H9 (cell line): ENCODE results near the gene EFNA3. TPM values are rescaled to one million over a fixed set of nuclear protein-coding genes. Genes with fewer than 3 reads are reported as not detected.

Experiments used
- DNase-seq: peaks from one replicate; pipeline ENCODE4 v3.0.0-alpha.2; 2017
- H2AFZ ChIP-seq: one replicate; pipeline ENCODE4 v1.6.1; 2013; ENCODE audit warnings: mild to moderate bottlenecking, low read length, control low read depth, moderate library complexity
- H2AK5ac ChIP-seq: 2 replicates; pipeline ENCODE4 v1.6.1; 2013; ENCODE audit warnings: low read length, control low read depth, mixed read lengths; ENCODE audit not compliant: insufficient read length
- H2BK120ac ChIP-seq: one replicate; pipeline ENCODE4 v1.6.1; 2013; ENCODE audit warnings: low read depth, mild to moderate bottlenecking, low read length, control low read depth, inconsistent platforms; ENCODE audit not compliant: poor library complexity, severe bottlenecking
- H2BK12ac ChIP-seq: 2 replicates; pipeline ENCODE4 v1.6.1; 2013; ENCODE audit warnings: low read length, control low read depth, mixed read lengths, low read depth; ENCODE audit not compliant: insufficient read length
- H2BK15ac ChIP-seq: 2 replicates; pipeline ENCODE4 v1.6.1; 2013; ENCODE audit warnings: low read depth, low read length, control low read depth
- H2BK20ac ChIP-seq: one replicate; pipeline ENCODE4 v1.6.1; 2013; ENCODE audit warnings: low read depth, mild to moderate bottlenecking, low read length, control low read depth, inconsistent platforms; ENCODE audit not compliant: poor library complexity, severe bottlenecking
- H2BK5ac ChIP-seq: 2 replicates; pipeline ENCODE4 v1.6.1; 2013; ENCODE audit warnings: low read length, control low read depth, mixed read lengths; ENCODE audit not compliant: insufficient read length
- H3K14ac ChIP-seq: 2 replicates; pipeline ENCODE4 v1.6.1; 2013; ENCODE audit warnings: low read length, control low read depth; ENCODE audit not compliant: insufficient read depth
- H3K18ac ChIP-seq: 2 replicates; pipeline ENCODE4 v1.6.1; 2013; ENCODE audit warnings: low read depth, mild to moderate bottlenecking, mixed read lengths, low read length, control low read depth; ENCODE audit not compliant: insufficient read length
- H3K23ac ChIP-seq: 2 replicates; pipeline ENCODE4 v1.6.1; 2013; ENCODE audit warnings: low read length, control low read depth, mixed read lengths, low read depth; ENCODE audit not compliant: insufficient read length
- H3K23me2 ChIP-seq: 2 replicates; pipeline ENCODE4 v1.6.1; 2013; ENCODE audit warnings: low read depth, mild to moderate bottlenecking, mixed read lengths, low read length, control low read depth; ENCODE audit not compliant: insufficient read length, poor library complexity, severe bottlenecking
- H3K27ac ChIP-seq: 2 replicates; pipeline ENCODE4 v1.5.1; 2013; ENCODE audit warnings: low read length, control low read depth, mixed read lengths, low read depth; ENCODE audit not compliant: insufficient read length
- H3K27me3 ChIP-seq: 2 replicates; pipeline ENCODE4 v1.6.1; 2013; ENCODE audit warnings: low read length, control low read depth, inconsistent platforms; ENCODE audit not compliant: insufficient read depth
- H3K4ac ChIP-seq: 2 replicates; pipeline ENCODE4 v1.6.1; 2013; ENCODE audit warnings: low read depth, mild to moderate bottlenecking, control low read depth, inconsistent platforms, low read length, moderate library complexity
- H3K4me1 ChIP-seq: 2 replicates; pipeline ENCODE4 v1.6.1; 2013; ENCODE audit warnings: low read length, control low read depth, inconsistent platforms; ENCODE audit not compliant: insufficient read depth
- H3K4me2 ChIP-seq: 2 replicates; pipeline ENCODE4 v1.6.1; 2013; ENCODE audit warnings: low read length, control low read depth, mixed read lengths; ENCODE audit not compliant: insufficient read length, insufficient read depth
- H3K56ac ChIP-seq: 2 replicates; pipeline ENCODE4 v1.6.1; 2013; ENCODE audit warnings: low read depth, mild to moderate bottlenecking, mixed read lengths, low read length, control low read depth; ENCODE audit not compliant: insufficient read length
- H3K79me1 ChIP-seq: 2 replicates; pipeline ENCODE4 v1.6.1; 2013; ENCODE audit warnings: low read depth, mild to moderate bottlenecking, moderate library complexity, low read length, control low read depth, inconsistent platforms; ENCODE audit not compliant: insufficient read depth, poor library complexity, severe bottlenecking
- H3K79me2 ChIP-seq: 2 replicates; pipeline ENCODE4 v1.6.1; 2013; ENCODE audit warnings: low read length, control low read depth, inconsistent platforms; ENCODE audit not compliant: insufficient read depth
- H3K9ac ChIP-seq: 2 replicates; pipeline ENCODE4 v1.6.1; 2013; ENCODE audit warnings: low read length, control low read depth, mixed read lengths; ENCODE audit not compliant: insufficient read length; ENCODE audit errors: extremely low read depth
- H3K9me3 ChIP-seq: one replicate; pipeline ENCODE4 v1.6.1; 2013; ENCODE audit warnings: low read depth, low read length, inconsistent platforms; ENCODE audit not compliant: control insufficient read depth
- H3T11ph ChIP-seq: one replicate; pipeline ENCODE4 v1.6.1; 2013; ENCODE audit warnings: mild to moderate bottlenecking, low read length, control low read depth, inconsistent platforms
- H4K20me1 ChIP-seq: one replicate; pipeline ENCODE4 v1.6.1; 2013; ENCODE audit not compliant: control insufficient read depth, insufficient read length, insufficient read depth
- H4K5ac ChIP-seq: 2 replicates; pipeline ENCODE4 v1.6.1; 2013; ENCODE audit warnings: low read depth, mild to moderate bottlenecking, mixed read lengths, low read length, control low read depth; ENCODE audit not compliant: insufficient read length
- H4K8ac ChIP-seq: replicated peaks from 2 replicates; pipeline ENCODE4 v1.6.1; 2013; ENCODE audit warnings: low read length, control low read depth, mixed read lengths, low read depth; ENCODE audit not compliant: insufficient read length
- H4K91ac ChIP-seq: 2 replicates; pipeline ENCODE4 v1.6.1; 2013; ENCODE audit warnings: low read depth, mild to moderate bottlenecking, moderate library complexity, mixed read lengths, low read length, control low read depth; ENCODE audit not compliant: insufficient read length
- H3K27ac Mint-ChIP-seq, 3 experiments: 2 replicates in 2 of 3; 3 replicates in 1 of 3; pipeline ENCODE4 v1.8.0; 2020 to 2021; ENCODE audit warnings: mixed read lengths in 3 of 3, mild to moderate bottlenecking in 1 of 3, moderate library complexity in 1 of 3
- H3K27me3 Mint-ChIP-seq: 2 replicates; pipeline ENCODE4 v1.8.0; 2021; ENCODE audit warnings: low read depth, mild to moderate bottlenecking, moderate library complexity, mixed read lengths
- H3K36me3 Mint-ChIP-seq, 3 experiments: 2 replicates in 2 of 3; 3 replicates in 1 of 3; pipeline ENCODE4 v1.8.0; 2020 to 2021; ENCODE audit warnings: low read depth in 3 of 3, mixed read lengths in 3 of 3; ENCODE audit not compliant: insufficient read depth in 1 of 3
- H3K4me1 Mint-ChIP-seq, 2 experiments: 2 replicates each; pipeline ENCODE4 v1.8.0; 2020; ENCODE audit warnings: mixed read lengths in 2 of 2
- H3K4me3 Mint-ChIP-seq, 2 experiments: 2 replicates in 1 of 2; 3 replicates in 1 of 2; pipeline ENCODE4 v1.8.0; 2020 to 2021; ENCODE audit warnings: mild to moderate bottlenecking in 2 of 2, mixed read lengths in 2 of 2, moderate library complexity in 1 of 2
- H3K9me3 Mint-ChIP-seq, 2 experiments: 2 replicates in 1 of 2; 3 replicates in 1 of 2; pipeline ENCODE4 v1.8.0; 2020; ENCODE audit warnings: mild to moderate bottlenecking in 2 of 2, mixed read lengths in 2 of 2, moderate library complexity in 1 of 2
- CTCF ChIP-seq: fragments of 200-600 bp; sonication (generic); conservative IDR thresholded peaks from 3 replicates; pipeline ENCODE4 v1.8.0; 2021; ENCODE audit warnings: antibody characterized with exemption, mild to moderate bottlenecking
- WGBS: extraction: QIAGEN DNeasy Blood & Tissue Kit; methylation state at CpG from one replicate; pipeline ENCODE4 v1.1.7; 2013; ENCODE audit warnings: missing lambda C conversion rate, low lambda C conversion rate, mixed read lengths; ENCODE audit not compliant: insufficient read length; ENCODE audit errors: extremely low coverage; 5-methylcytosine and 5-hydroxymethylcytosine counted together
- total RNA-seq: library from RNA; stranded (reverse); gene quantifications from 2 replicates; pipeline ENCODE4 v1.2.1, GENCODE V29; 2021

The EFNA3 gene
- total RNA-seq, 1 experiment from 2014 or later, result 3.9 TPM

DNA sequence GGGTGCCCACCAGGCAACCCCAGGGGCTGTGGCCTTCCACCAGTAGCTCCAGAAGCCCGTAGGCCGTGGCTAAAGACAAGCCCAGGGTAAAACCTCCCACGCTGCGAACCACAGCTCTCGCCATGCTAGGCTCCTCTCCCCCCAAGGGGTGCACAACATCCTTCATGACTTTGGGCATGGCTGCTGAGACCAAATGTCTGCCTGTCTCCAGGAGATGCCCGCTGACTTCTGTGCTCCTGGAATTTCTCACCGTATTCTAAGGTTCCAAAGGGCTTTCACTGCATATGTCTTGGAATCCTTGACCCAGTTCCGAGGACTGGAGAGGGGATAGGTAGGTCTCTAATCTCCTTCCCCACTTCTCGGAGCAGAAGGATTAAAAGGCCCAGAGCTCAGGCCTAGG, 45.1 kb upstream of the EFNA3 start, which contains the start of the genes DCST1 and DCST2:
TSS of gene DCST1 (plus strand) at position 301 of the 400 bp plus-strand sequence. CDS start 213 bp downstream, outside the sequence.
TSS of gene DCST2 (minus strand) at position 258 of the 400 bp plus-strand sequence. CDS start at position 178, 80 bp downstream.
- H3K4me3 Mint-ChIP-seq, result no peak within 1 kb of the TSS; a peak in 1 of 5 replicates
- no peak within 1 kb of the TSS for H2BK5ac ChIP-seq
- no peak within 1 kb of the TSS for H3K14ac ChIP-seq
- peaks cover 1 to 10% of the 10 kb centered on the region in 2 experiments; a peak in 2 of 4 replicates for H3K4me1 Mint-ChIP-seq
- H3K27me3 ChIP-seq, result no peaks in the 10 kb centered on the region
- no peak within 1 kb of the TSS; a peak in 1 of 7 replicates for H3K27ac Mint-ChIP-seq
- no peak within 1 kb of the TSS for H2AFZ ChIP-seq
- no peak within 1 kb of the TSS for H2AK5ac ChIP-seq
- H2BK15ac ChIP-seq, result no peak within 1 kb of the TSS
- H3K79me2 ChIP-seq, result no peaks in the 10 kb centered on the region
- H3K4me2 ChIP-seq, result no peak within 1 kb of the TSS
- H3K18ac ChIP-seq, result no peak within 1 kb of the TSS
- H2BK20ac ChIP-seq, result no peak within 1 kb of the TSS
- H3K36me3 Mint-ChIP-seq, result no peaks in the 10 kb centered on the region
- no peak within 1 kb of the TSS for H4K8ac ChIP-seq
- WGBS, result no CpG with 5 or more reads among the region's 9 CpGs
- H3K56ac ChIP-seq, result no peak within 1 kb of the TSS
- peaks cover 38% of the 10 kb centered on the region for H3K27me3 Mint-ChIP-seq
- H3K9ac ChIP-seq, result no peak within 1 kb of the TSS
- no peak within 1 kb of the TSS for H2BK120ac ChIP-seq
- no peak within 1 kb of the TSS for H4K91ac ChIP-seq
- no peak for TF ChIP-seq CTCF
- no peak within 1 kb of the TSS for H3T11ph ChIP-seq
- no peaks in the 10 kb centered on the region for H3K23me2 ChIP-seq
- H3K23ac ChIP-seq, result no peak within 1 kb of the TSS
- H3K9me3 Mint-ChIP-seq, result no peaks in the 10 kb centered on the region
- no peak within 1 kb of the TSS for H3K4ac ChIP-seq
- H3K27ac ChIP-seq, result no peak within 1 kb of the TSS
- no peaks in the 10 kb centered on the region for H4K20me1 ChIP-seq
- no peaks in the 10 kb centered on the region for H3K79me1 ChIP-seq
- no peak within 1 kb of the TSS for H4K5ac ChIP-seq
- H2BK12ac ChIP-seq, result no peak within 1 kb of the TSS
- DNase-seq, result no peak
- H3K4me1 ChIP-seq, result no peaks in the 10 kb centered on the region
- no peaks in the 10 kb centered on the region for H3K9me3 ChIP-seq
